Occipital lobe (tissue), 2 donors: ENCODE results near the gene CBX6. TPM values are rescaled to one million over a fixed set of nuclear protein-coding genes. Genes with fewer than 3 reads are reported as not detected.
A peak's percentile ranks its signal among the peaks of the same experiment; 100 is the strongest.

ENCODE experiments used
- DNase-seq: peaks from one replicate; lab custom pipeline; 2025; lab: John Stamatoyannopoulos, UW
- total RNA-seq: library from RNA; depleted of rRNA; stranded (reverse); fragments of >200 nt; gene quantifications from one replicate; pipeline ENCODE4 v1.2.3, GENCODE V29; 2014

CBX6 gene
- total RNA-seq, 1 donor from 2014 or later, result 33.8 TPM

DNA sequence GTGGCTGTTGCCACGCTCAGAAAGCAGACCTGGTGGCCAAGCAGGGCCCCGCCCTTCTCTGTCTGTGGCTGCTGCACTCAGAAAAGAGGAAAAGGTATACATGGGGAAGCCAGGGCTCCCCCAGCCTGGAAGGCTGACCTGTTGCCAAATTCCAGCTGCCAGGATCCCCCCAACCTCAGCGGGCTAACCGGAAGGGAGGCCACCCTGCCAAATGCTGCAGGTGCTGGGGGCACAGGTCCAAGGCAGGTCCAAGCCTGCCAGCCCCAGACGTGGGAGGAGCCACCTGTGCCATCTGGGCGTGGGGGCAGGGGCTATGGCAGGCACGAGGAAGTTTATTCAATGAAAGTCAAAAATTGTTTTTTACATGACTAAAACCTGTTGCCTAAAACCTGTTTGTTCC is 30.8 kb downstream of the CBX6 start:
- no peak for DNase-seq

- no peak for DNase-seq
Measured at GRCh38 chr22:38840129-38840528, 31.9 kb downstream of the CBX6 start.

DNA sequence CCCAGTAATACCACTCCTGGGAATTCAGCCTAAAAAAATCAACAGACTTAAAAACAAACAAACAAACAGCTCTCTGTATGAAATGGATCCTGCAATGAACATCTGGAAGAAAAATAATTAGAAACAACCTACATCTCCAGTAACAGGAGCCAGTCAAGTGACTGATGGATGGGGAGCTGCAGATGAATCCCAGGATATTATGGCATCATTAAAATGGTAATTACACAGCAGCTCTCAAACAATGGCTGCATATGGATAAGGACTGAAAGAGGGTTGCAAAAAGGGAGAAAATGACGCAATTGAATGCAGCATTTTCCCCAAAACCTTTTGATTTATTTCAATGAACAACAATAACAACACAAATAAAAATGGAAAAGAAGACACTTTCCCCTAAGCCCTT is 32.3 kb downstream of the CBX6 start:
- no peak for DNase-seq

DNA sequence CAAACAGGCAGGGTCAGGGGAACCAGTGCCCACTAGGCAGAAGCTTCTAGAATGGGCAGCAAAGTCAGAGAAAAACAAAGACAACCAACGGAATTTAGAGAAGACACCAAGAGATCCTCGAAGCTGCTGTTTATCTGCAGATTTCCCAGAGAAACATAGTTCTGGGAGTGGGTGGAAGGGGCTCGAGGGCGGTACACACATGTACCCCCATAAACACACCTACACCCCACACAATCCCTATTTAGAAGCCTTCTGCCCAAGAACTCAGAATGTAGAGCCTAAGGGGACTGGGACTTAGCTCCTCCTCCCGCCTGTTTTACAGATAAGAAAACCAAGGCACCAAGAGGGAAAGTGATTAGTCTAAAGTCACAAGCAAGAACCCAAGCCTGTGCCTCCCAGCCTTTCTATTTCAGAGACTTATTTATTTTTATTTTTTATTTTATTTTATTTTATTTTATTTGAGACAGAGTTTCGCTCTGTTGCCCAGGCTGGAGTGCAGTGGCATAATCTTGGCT is 34.5 kb downstream of the CBX6 start:
- no peak for DNase-seq

- no peak for DNase-seq
Measured at GRCh38 chr22:38835888-38836301, 36.1 kb downstream of the CBX6 start.

- no peak for DNase-seq
Measured at GRCh38 chr22:38834991-38835390, 37.0 kb downstream of the CBX6 start.

DNA sequence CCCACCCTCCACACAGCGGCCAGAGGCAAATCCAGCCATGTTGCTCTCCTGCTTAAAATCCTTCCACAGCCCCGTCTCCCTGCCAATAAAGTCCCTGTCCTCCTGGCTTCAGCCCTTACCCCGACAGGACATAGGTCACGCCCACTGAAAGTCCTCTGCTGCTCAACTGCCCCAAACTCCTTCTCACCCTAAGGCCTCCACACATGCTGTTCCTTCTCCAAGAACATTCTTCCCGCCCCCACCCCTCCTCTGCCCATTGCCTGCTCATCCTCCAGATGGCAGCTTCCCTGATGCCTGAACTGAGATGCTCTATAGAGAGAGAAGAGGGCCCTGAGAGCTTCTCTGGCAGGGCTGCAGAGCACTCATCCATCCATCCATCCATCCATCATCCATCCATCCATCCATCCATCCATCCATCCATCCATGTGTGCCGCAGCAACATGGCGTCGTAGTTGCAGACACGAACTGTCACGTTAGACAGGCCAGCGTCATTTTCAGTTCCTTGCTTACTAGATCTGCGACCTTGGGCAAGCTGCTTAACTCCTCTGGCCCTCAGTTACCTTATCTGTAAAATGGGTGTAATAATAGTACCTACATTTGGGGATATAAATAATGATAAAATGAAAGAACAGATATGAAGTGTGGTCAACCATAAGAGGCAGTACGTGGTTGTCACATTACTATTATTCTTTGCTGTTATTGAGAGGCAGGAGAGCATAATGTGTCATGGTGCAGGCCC is 37.6 kb downstream of the CBX6 start:
- DNase-seq, result no peak

GRCh38 chr22:38833061-38833460 is 39.0 kb downstream of the CBX6 start:
- no peak for DNase-seq

- DNase-seq, result peak; percentile 79
Measured at GRCh38 chr22:38832005-38832978, 39.7 kb downstream of the CBX6 start.

GRCh38 chr22:38831166-38831945 is 40.7 kb downstream of the CBX6 start:
- no peak for DNase-seq

GRCh38 chr22:38830845-38831108 is 41.2 kb downstream of the CBX6 start:
- no peak for DNase-seq

DNA sequence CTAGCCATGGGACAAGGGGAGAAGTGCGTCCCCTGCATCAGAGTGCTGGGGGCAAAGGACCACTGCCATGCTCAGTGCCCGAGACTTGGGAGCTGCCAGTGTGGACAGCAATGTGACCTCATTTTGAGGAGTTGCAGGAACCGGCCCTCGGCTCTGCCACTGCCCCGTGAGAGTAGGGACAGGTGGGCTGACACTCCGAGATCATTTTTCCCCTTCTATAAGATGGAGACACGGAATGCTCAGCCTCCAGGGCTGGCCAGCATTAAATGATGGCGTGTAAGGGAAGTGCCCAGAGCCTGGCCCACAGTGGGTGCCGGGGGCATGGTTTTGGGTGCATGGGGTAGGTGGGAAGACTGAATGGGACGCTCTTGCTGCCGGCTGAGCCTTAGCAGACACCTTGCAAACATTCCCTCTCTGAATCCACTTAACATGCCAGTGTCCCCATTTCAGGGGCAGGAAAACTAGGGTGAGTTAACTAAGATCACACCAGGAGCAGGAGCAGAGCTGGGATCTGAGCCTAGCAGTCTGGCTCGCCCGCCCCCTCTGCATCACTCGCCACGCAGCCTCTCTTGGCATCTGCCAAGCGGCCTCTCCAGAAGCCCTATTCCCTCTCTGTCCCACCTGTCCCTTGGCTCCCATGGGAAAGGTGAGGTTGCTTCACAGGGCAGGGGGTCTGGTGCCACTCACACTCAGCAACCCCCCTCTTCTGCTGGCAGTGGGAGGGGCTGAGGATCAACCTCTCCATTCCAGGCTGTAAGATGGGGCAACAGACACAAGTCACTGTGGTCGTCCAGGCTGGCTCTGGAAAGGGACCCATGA is 41.8 kb downstream of the CBX6 start:
- peak; percentile 36 for DNase-seq

DNA sequence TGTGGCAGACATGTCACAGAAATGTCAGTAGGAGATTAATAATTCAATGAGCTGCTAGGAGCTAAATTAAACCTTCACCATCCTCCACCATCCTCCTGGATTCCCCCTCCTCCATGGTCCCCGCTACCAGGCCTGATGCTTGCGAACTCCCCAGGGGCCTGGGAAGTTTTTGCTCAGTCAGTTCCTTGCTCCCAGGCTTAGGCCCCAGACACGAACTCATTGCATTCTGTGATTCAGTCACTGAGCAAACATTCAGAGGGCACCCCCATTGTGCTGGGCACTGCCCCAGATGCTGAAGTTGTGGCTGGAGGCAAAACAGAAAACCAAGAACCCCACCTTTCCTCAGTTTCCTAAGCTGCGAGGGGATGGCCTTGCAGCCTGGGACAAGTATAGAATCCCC is 42.5 kb downstream of the CBX6 start:
- no peak for DNase-seq

- DNase-seq, result no peak
Measured at GRCh38 chr22:38828616-38829205, 43.3 kb downstream of the CBX6 start.

DNA sequence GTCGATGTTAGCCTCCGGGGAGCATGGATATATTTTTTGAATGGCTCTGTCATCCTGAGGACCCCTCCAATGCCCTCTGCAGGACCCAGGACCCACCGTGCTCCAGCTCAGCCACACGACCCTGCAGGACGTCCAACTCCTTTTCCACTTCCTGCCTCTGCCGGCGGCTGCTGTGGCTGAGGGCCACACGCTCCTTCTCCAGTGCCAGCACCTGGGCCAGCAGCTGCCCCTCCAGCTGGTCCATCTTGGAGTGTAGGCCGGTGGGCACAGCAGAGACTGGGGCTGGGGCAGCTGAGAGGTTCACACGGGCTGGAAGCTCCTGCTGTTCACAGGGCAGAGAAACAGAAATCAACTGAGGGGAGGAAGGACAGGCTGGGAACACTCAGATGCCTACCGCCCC is 43.8 kb downstream of the CBX6 start:
- no peak for DNase-seq

DNA sequence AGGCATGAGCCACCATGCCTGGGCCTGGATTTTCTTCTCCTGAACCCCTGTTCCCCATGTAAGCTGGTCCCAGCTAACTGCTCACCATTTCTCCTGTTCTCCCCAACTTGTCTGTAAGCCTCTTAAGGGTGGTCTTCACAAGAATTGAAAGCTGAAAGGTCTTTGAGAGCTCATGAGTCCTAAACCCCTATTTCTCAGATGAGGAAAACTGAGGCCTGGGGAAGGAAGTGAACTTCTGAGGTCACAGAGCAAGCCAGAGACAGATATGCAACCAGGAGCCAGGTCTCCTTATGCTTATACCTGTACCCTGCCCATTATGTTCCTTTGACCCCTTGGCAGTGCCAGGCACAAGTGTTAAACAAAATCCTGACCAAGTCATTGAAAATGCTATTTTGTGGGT is 44.5 kb downstream of the CBX6 start:
- DNase-seq, result no peak

DNA sequence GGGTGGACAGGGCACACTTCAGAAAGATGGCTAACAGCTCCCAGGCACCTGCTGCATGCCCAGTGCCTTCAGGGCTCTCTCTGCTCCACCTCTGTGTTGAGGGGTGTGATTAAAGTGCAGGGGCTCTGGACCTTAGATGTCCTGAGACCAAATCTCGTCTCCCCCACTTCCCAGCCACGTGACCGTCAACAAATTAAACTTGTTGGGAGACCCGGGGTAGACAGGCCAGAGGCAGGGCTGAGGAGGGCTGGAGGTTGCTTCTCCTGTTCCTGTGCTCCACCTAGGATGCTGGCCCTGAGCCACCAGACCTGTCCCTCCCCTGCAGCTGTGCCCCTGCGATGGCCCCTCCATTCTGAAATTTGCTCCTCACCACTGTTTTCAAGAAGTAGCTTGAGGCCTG is 45.2 kb downstream of the CBX6 start:
- no peak for DNase-seq

DNA sequence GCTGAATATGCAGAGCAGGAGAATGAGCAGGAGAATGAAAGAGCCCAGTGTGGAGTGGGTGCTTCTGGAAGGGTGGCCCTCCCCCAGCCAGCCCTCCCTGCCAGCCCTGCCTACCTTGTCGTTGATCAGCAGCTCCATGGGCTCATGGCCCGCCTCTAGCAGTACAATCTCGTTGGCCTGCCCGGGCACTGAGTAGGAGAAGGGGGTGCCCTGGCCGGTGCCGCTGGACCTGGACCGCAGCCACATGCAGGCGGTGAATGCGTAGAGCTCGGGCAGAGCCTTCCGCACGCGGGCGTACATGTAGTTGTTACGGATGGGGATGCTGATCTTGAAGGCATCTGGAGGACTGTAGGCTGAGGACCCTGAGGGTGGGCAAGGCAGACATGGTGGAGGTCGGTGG is 45.6 kb downstream of the CBX6 start:
- DNase-seq, result no peak

DNA sequence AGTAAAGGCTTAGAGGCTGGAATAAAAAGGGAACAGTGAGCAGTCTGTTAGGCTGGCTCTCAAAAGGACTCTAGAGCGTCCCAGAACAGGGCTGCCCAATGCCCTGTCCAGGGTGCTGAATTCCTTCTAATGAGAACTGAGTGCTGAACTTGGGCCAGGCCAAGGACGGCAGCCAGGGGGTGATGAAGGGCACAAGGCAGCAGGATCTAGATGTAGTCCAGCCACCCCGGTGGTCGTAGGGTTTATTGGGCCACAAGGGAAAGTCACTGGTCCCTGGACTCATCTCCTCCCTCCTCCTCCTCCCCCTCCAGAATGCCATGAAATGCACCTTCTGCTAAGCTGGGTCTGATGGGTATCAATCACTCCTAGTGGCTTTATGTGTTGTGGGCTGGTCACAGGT is 47.4 kb downstream of the CBX6 start:
- DNase-seq, result no peak

- no peak for DNase-seq
Measured at GRCh38 chr22:38823637-38824036, 48.4 kb downstream of the CBX6 start.

DNA sequence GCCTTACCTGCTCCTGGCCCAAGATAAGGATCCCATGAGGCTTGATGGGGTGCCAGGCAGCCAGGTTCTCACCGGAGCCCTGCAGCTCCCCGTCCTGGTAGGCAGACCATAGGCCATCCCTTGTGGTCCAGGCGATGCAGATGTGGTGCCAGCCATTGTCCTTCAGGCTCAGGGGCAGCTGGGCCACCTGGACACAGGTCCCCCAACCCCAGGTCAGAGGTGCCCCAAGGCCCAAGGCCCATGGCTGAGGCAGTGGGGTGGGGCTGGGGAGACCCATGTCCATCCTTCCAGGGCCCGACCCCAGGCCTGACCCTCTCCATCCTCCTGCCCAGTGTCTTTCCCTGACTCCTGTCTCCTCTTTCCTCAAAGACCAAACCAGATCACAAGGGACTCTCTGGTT is 48.9 kb downstream of the CBX6 start:
- no peak for DNase-seq
